GM18519 (cell line): ENCODE measurements around the gene FN3KRP.
"Not testable (repeated sequence)": the region's sequence is repeated elsewhere in the genome, so short reads cannot be mapped to it uniquely, and the experiment has no call there.

ENCODE experiments used
- ATAC-seq: cut with Tn5 transposase; IDR thresholded peaks from one replicate; pipeline ENCODE4 v1.9.1; 2021; ENCODE audit warnings: mild to moderate bottlenecking, moderate library complexity; ENCODE audit not compliant: unreplicated experiment, low FRiP score

The FN3KRP gene

GRCh38 chr17:82769041-82769440, 52.5 kb downstream of the FN3KRP start:
- no peak for ATAC-seq

DNA sequence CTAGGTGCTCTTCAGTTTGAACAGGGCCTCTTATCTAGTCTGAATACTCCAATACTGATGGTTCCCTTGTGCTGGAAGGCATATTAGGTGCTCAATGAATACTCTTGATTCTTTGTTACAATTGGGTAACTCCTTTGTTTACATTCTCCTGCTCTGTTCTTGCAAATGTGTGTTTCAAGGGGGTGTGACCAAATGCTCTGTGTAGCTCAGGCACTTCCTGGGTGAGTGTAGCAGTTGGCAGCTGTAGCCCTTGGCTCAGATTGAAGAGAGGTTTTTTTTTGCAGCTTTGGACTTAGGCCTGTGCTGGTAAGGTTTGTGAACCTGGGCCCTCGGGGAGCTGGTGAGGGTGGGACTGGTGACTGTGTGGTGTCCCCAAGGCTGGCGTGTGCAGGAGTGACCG, 55.5 kb downstream of the FN3KRP start:
- no peak for ATAC-seq

- not testable (repeated sequence) for ATAC-seq
These were observed 58.0 kb downstream of the FN3KRP start for GRCh38 chr17:82774456-82774855.

DNA sequence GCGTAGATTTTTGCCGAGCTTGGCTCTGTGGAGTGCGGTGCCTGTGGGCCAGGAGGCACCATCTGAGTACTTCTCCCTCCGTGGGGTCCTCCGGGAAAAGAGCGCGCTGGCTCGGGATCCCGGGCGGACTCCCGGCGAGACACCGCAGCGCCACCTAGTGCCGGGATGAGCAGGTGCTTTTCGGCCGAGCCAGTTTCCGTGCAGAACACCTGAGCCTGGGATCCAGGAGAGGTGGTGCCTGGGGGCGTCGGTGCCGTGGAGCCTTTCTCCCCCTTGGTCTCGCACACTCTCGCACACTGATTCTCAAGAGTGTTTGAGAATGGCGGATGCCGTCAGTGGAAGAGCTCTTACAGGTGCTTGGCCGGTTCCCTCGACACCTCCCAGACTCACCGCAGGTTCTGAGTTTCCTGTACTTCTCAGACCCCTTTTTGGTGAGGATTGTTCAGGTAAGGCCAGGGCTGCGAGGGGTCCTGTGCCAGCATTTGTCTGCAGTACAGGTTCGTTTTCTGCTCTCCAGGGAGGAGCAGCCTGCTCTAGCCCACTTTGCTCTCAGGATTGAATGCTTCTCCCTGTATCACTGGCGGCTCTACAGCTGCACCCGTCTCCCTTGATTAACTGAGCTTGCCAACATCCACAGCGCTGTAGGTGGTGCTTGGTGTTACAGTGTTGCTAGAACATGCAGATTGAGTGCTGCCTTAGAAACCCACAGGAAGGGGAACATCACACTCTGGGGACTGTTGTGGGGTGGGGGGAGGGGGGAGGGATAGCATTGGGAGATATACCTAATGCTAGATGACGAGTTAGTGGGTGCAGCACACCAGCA, 58.7 kb downstream of the FN3KRP start:
- ATAC-seq: no peak

- ATAC-seq: no peak
These were observed 59.9 kb downstream of the FN3KRP start for GRCh38 chr17:82776454-82776853.
